K562 (cell line): ENCODE data around the gene KCTD16. TPM values are rescaled to one million over a fixed set of nuclear protein-coding genes. Genes with fewer than 3 reads are reported as not detected.

Source experiments
- ATAC-seq: fragments of 200-7000 bp; cut with Tn5 transposase; 3 replicates; pipeline ENCODE4 v1.9.1; 2020; ENCODE audit warnings: moderate library complexity
- BruUV-seq: library from RNA; stranded (reverse); fragments of 400-500 nt; replicated peaks from 2 replicates; lab custom pipeline; 2021; lab: Mats Ljungman, UMichigan
- CTCF ChIA-PET: fragments of 300-600 bp; formaldehyde crosslinking; extraction: SDS; loops from one replicate; lab custom pipeline; 2021; ENCODE audit warnings: low intra/inter-chr PET ratio; lab: Yijun Ruan, JAX
- POLR2A ChIA-PET: fragments of 300-600, 350-650 bp; sonication (Branson Sonifier 250); formaldehyde crosslinking; extraction: SDS; loops from one replicate; lab custom pipeline; 2021; ENCODE audit warnings: antibody characterized with exemption, inconsistent platforms; lab: Yijun Ruan, JAX
- DNase-seq, 4 experiments: peaks; one replicate each; pipeline versions ENCODE4 v3.0.0 to v3.0.0-alpha.2; 2011 to 2018; ENCODE audit warnings: low spot score in 3 of 4, mixed read lengths in 3 of 4; ENCODE audit errors: extremely low read depth in 1 of 4
- FAIRE-seq: peaks from 2 replicates; lab custom pipeline; 2011; peaks lifted over from hg19 to GRCh38; lab: Jason Lieb, UNC
- H2AFZ ChIP-seq: 2 replicates; pipeline ENCODE4 v1.6.0; 2011; ENCODE audit warnings: low read depth, low read length, control low read depth, inconsistent platforms
- H3K27ac ChIP-seq: fragments of 200-600 bp; 3 replicates; pipeline ENCODE4 v1.8.0; 2011; ENCODE audit warnings: low read depth, mild to moderate bottlenecking, control low read depth, inconsistent platforms, low read length, moderate library complexity, mixed read lengths; ENCODE audit errors: extremely low read depth
- H3K27me3 ChIP-seq, 2 experiments: fragments of 300-600 bp in 1 of 2; 2 replicates in 1 of 2; 3 replicates in 1 of 2; pipeline versions ENCODE4 v1.6.0 to v1.8.0; 2011; ENCODE audit warnings: inconsistent platforms in 2 of 2, low read length in 2 of 2, mild to moderate bottlenecking in 1 of 2, mixed read lengths in 1 of 2, moderate library complexity in 1 of 2; ENCODE audit not compliant: control insufficient read depth in 2 of 2, insufficient read depth in 2 of 2
- H3K36me3 ChIP-seq: fragments of 300-600 bp; 3 replicates; pipeline ENCODE4 v1.8.0; 2011; ENCODE audit warnings: mild to moderate bottlenecking, low read length, inconsistent platforms; ENCODE audit not compliant: control insufficient read depth, insufficient read depth
- H3K4me1 ChIP-seq, 2 experiments: fragments of 200-600 bp in 1 of 2; replicated peaks in 1 of 2; 2 replicates in 1 of 2; 3 replicates in 1 of 2; pipeline versions ENCODE4 v1.5.1 to v1.8.0; 2011; ENCODE audit warnings: inconsistent platforms in 2 of 2, low read length in 2 of 2, mild to moderate bottlenecking in 1 of 2, mixed read lengths in 1 of 2, moderate library complexity in 1 of 2; ENCODE audit not compliant: control insufficient read depth in 2 of 2, insufficient read depth in 2 of 2
- H3K4me2 ChIP-seq: 2 replicates; pipeline ENCODE4 v1.6.1; 2011; ENCODE audit warnings: low read length, control low read depth, inconsistent platforms, mixed read lengths; ENCODE audit not compliant: insufficient read depth
- H3K4me3 ChIP-seq: fragments of 200-600 bp; sonication (generic), shearing (Covaris generic); 2 replicates; pipeline ENCODE4 v1.5.1; 2016; ENCODE audit warnings: control low read depth, inconsistent platforms
- H3K79me2 ChIP-seq: fragments of 200-600 bp; 3 replicates; pipeline ENCODE4 v1.8.0; 2011; ENCODE audit warnings: low read length, inconsistent platforms; ENCODE audit not compliant: control insufficient read depth, insufficient read depth
- H3K9ac ChIP-seq, 2 experiments: 2 replicates each; pipeline versions ENCODE4 v1.6.0 to v1.6.1; 2011; ENCODE audit warnings: low read depth in 2 of 2, low read length in 2 of 2, control low read depth in 1 of 2, inconsistent platforms in 1 of 2, mild to moderate bottlenecking in 1 of 2, mixed read lengths in 1 of 2; ENCODE audit not compliant: insufficient read depth in 1 of 2
- H3K9me1 ChIP-seq: one replicate; pipeline ENCODE4 v1.6.0; 2011; ENCODE audit warnings: inconsistent platforms, mild to moderate bottlenecking, low read length, moderate library complexity; ENCODE audit not compliant: control insufficient read depth, insufficient read depth
- H3K9me3 ChIP-seq: replicated peaks from 2 replicates; pipeline ENCODE4 v1.5.1; 2011; ENCODE audit warnings: low read depth, low read length, inconsistent platforms; ENCODE audit not compliant: control insufficient read depth, insufficient read depth
- H4K20me1 ChIP-seq: replicated peaks from 2 replicates; pipeline ENCODE4 v1.6.1; 2011; ENCODE audit warnings: low read length, inconsistent platforms, mixed read lengths; ENCODE audit not compliant: control insufficient read depth, insufficient read depth
- CUX1 ChIP-seq: fragments of 200-800 bp; sonication (Bioruptor generic); IDR thresholded peaks from 2 replicates; pipeline ENCODE4 v1.6.1; 2016; ENCODE audit warnings: missing genetic modification characterization, missing compliant biosample characterization
- PTTG1 ChIP-seq: fragments of 450-650 bp; IDR thresholded peaks from 2 replicates; pipeline ENCODE4 v1.6.1; 2016; ENCODE audit warnings: low read depth, mild to moderate bottlenecking, missing genetic modification characterization, missing compliant biosample characterization
- RNF2 ChIP-seq: sonication (generic); IDR thresholded peaks from 2 replicates; pipeline ENCODE4 v1.6.1; 2016
- SRSF3 ChIP-seq: fragments of 200-400 bp; formaldehyde crosslinking; IDR thresholded peaks from 2 replicates; pipeline ENCODE4 v1.6.1; 2016; ENCODE audit warnings: mild to moderate bottlenecking, low read length, moderate library complexity; ENCODE audit not compliant: insufficient read depth
- TBL1XR1 ChIP-seq, 2 experiments: IDR thresholded peaks; 2 replicates each; pipeline ENCODE4 v1.6.1; 2012; ENCODE audit warnings: improper control_type of control experiment in 2 of 2, low read length in 2 of 2, mild to moderate bottlenecking in 1 of 2
- THRA ChIP-seq: fragments of 450-650 bp; IDR thresholded peaks from 2 replicates; pipeline ENCODE4 v1.6.1; 2017; ENCODE audit warnings: mild to moderate bottlenecking, moderate library complexity
- ZC3H4 ChIP-seq: sonication (generic); formaldehyde crosslinking; IDR thresholded peaks from 2 replicates; pipeline ENCODE4 v1.9.0; 2021; ENCODE audit warnings: missing genetic modification reagents, borderline replicate concordance
- WGBS: fragments of 100-300 bp; shearing (Covaris generic); methylation state at CpG from one replicate; pipeline ENCODE4 v1.1.6; 2016; ENCODE audit warnings: low coverage, mixed read lengths; ENCODE audit not compliant: insufficient coverage; ENCODE audit errors: missing lambda C conversion rate; 5-methylcytosine and 5-hydroxymethylcytosine counted together
- in situ Hi-C: fragments of 300-500 bp; cut with MboI; formaldehyde crosslinking; loops from 4 replicates; pipeline ENCODE4 v1.15.0; 2018; ENCODE audit warnings: inconsistent platforms, mixed read lengths
- intact Hi-C: fragments of 100-400 bp; cut with micrococcal nuclease; formaldehyde crosslinking; loops from 2 replicates; pipeline ENCODE4 v1.14.2; 2022
- polyA plus RNA-seq, 8 experiments: library from polyadenylated mRNA; depleted of rRNA in 4 of 8; stranded (reverse) in 5 of 8; unstranded in 3 of 8; fragments of >200 nt; fragmentation: Nextera tagmentation in 2 of 8; fragmentation: Illumina TruSeq in 1 of 8; extraction: Ambion mirVana in 2 of 8; extraction: Trizol in 1 of 8; gene quantifications; 2 replicates each; pipeline versions ENCODE4 v1.2.1 to v1.2.3, GENCODE V29; 2011 to 2014; ENCODE audit warnings: inconsistent platforms in 1 of 8, missing spikeins in 1 of 8
- total RNA-seq, 7 experiments: library from RNA; depleted of rRNA in 6 of 7; stranded (reverse); fragments of >200 nt in 6 of 7; fragmentation: Illumina TruSeq in 2 of 7; extraction: Trizol in 2 of 7; gene quantifications; 2 replicates each; pipeline versions ENCODE4 v1.2.1 to v1.2.3, GENCODE V29; 2011 to 2021; ENCODE audit warnings: low replicate concordance in 1 of 7
- TF ChIP-seq, protein P1 (sequence below): fragments of 250-450 bp; sonication (Bioruptor Pico); IDR thresholded peaks from 2 replicates; pipeline ENCODE4 v1.8.0; 2021; ENCODE audit warnings: moderate library complexity, mild to moderate bottlenecking, inconsistent platforms

The KCTD16 gene
- total and polyA plus RNA-seq, 9 of the 15 experiments (the other 6 are each of a cell fraction or from before 2014, with no cell fraction given), result 0.04 TPM; not detected in 8

DNA sequence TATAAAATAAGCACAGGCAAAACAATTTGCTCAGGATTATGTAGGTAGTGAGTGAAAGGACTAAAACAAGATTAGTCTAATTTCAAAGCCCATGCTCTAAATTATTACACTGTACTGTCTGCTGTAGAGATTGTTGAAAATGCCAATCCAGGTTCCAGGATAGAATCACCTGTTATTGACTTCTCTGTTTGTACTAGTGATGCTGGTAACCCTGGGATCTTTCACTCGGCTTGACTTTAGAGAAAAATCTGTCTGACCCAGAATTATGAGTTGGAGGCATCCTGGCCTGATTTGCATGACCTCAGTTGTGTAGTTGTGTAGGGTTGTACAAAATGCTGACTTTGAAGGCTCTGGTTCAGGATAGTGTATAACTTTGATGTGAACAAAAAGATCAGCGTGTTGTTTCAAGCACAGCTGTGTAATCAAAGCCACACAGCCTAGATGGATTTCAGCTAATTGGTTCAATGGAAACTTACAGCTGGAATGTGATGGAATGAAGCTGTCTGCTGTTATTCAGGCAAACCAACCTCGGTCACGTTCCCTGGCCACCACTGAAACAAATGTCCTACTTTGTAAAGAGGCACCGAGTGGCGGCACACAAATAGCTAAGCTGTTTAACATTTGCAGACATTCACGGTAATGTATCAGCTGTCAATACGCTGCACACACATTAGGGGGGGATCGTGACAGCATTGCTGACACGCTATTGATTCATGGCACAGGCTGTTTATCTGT, 340.3 kb downstream of the KCTD16 start (continued):
- no peak for TF ChIP-seq THRA

DNA sequence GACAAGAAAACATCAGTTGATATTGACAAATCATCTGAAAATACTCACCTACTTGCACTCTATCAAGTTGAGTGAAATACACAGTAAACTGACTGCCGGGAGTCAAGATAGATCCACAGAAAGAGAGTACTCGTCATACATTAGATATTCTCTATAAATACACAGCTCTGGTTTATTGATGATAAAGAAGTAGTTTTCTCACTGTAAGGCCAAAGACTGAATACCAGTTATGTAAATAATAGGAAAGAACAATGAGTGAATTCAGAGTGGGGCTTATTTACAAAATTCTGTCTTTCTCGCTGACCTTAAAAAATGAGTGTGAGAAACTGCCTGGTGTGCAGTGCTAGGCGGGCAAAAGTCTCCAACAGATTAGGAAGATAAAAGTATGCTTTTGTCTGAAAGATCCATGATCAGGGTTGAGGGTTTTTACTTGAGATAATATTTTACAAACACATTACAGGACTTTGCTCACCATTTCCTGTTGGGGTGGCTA, 341.0 kb downstream of the KCTD16 start:
- Histone ChIP-seq H3K4me3 (no peak overlapping the region), H3K27ac (no peak overlapping the region), H3K9ac (no peak overlapping the region), H4K20me1 (no peaks in the 10 kb centered on the region), H2AFZ (no peak overlapping the region), H3K27me3 (no peaks in the 10 kb centered on the region), H3K4me2 (no peak overlapping the region), H3K9me3 (no peaks in the 10 kb centered on the region), H3K9me1 (no peaks in the 10 kb centered on the region), H3K79me2 (no peaks in the 10 kb centered on the region), H3K36me3 (no peaks in the 10 kb centered on the region), H3K4me1 (no peaks in the 10 kb centered on the region)
- CTCF ChIA-PET, result no interaction called here
- no peak for ATAC-seq
- WGBS, result 2% methylated on average over 4 of the region's 4 CpGs
- POLR2A ChIA-PET, result no interaction called here
- no peak for DNase-seq
- intact Hi-C loops (no loop called here), in situ Hi-C loops (no loop called here)
- no peak for FAIRE-seq
- no TSS peak for BruUV-seq
- TF ChIP-seq SRSF3, result no peak
- TF ChIP-seq CUX1 (CRISPR knock-in tag), result no peak
- TF ChIP-seq TBL1XR1 (IDR thresholded peaks at IDR 0.05; ENCODE audit: low read length in 2 of 2), result no peak
- TF ChIP-seq, protein P1, sequence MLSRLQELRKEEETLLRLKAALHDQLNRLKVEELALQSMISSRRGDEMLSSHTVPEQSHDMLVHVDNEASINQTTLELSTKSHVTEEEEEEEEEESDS, result no peak
- TF ChIP-seq ZC3H4 (CRISPR knock-in tag), result no peak
- TF ChIP-seq PTTG1, result no peak
- TF ChIP-seq RNF2, result no peak
